Measurements from ENCODE around the gene LRRC56. TPM values are rescaled to one million over a fixed set of nuclear protein-coding genes. Genes with fewer than 3 reads are reported as not detected.

Gene LRRC56
- total and polyA plus RNA-seq, 2 experiments from 2014 or later, result 0.86 to 1.3 TPM

GRCh38 chr11:563066-563811 lies 25.9 kb downstream of the LRRC56 start:
- H3K36me3 ChIP-seq (ENCODE audit: low read depth), result peaks cover 8% of the 10 kb centered on the region
- no peak for DNase-seq
- no peak overlapping the region for H3K9ac ChIP-seq
- H3K79me2 ChIP-seq (ENCODE audit: insufficient read depth), result peaks cover 23% of the 10 kb centered on the region
- WGBS, 2 experiments (ENCODE audit: low coverage in 1 of 2, low lambda C conversion rate in 2 of 2, missing lambda C conversion rate in 2 of 2), result 85 to 89% methylated on average over 17 to 18 of the region's 18 CpGs
- H2AFZ ChIP-seq, result no peak overlapping the region
- no peaks in the 10 kb centered on the region for H3K27me3 ChIP-seq (replicated peaks; ENCODE audit: insufficient read depth)
- H4K20me1 ChIP-seq (ENCODE audit: insufficient read depth), result no peaks in the 10 kb centered on the region
- in situ Hi-C loops (cut with MboI), result no loop called here
- no peak overlapping the region for H3K4me3 ChIP-seq
- H3F3A ChIP-seq (ENCODE audit: insufficient read depth), result no peaks in the 10 kb centered on the region
- H3K9me3 ChIP-seq (ENCODE audit: low read depth), result no peaks in the 10 kb centered on the region
- TF ChIP-seq EZH2phosphoT487 (IDR thresholded peaks at IDR 0.05; ENCODE audit: insufficient read depth, low read depth) (no peak), EZH2 (IDR thresholded peaks at IDR 0.05; ENCODE audit: insufficient read depth, poor library complexity, severe bottlenecking) (no peak)
- H3K9me2 ChIP-seq (ENCODE audit: insufficient read depth), result no peaks in the 10 kb centered on the region
- H3K4me2 ChIP-seq (ENCODE audit: unreplicated experiment), result no peak overlapping the region
- no peak overlapping the region for H3K27ac ChIP-seq
- peaks cover 9% of the 10 kb centered on the region; the same call in 1 of the 2 replicates for H3K4me1 ChIP-seq (ENCODE audit: insufficient read depth)

- Histone ChIP-seq H3F3A (ENCODE audit: insufficient read depth) (no peaks in the 10 kb centered on the region), H3K36me3 (ENCODE audit: low read depth) (peaks cover 8% of the 10 kb centered on the region), H3K27ac (no peak overlapping the region), H3K9me3 (ENCODE audit: low read depth) (no peaks in the 10 kb centered on the region), H3K9me2 (ENCODE audit: insufficient read depth) (no peaks in the 10 kb centered on the region), H2AFZ (no peak overlapping the region), H3K4me3 (no peak overlapping the region), H3K4me1 (ENCODE audit: insufficient read depth) (peaks cover 9% of the 10 kb centered on the region; the same call in 1 of the 2 replicates), H3K27me3 (replicated peaks; ENCODE audit: insufficient read depth) (no peaks in the 10 kb centered on the region), H4K20me1 (ENCODE audit: insufficient read depth) (no peaks in the 10 kb centered on the region), H3K4me2 (ENCODE audit: unreplicated experiment) (no peak overlapping the region), H3K79me2 (ENCODE audit: insufficient read depth) (peaks cover 23% of the 10 kb centered on the region), H3K9ac (no peak overlapping the region)
- 83% methylated on average over 12 of the region's 12 CpGs for WGBS, 2 experiments (ENCODE audit: low coverage in 1 of 2, low lambda C conversion rate in 2 of 2, missing lambda C conversion rate in 2 of 2)
- in situ Hi-C loops (cut with MboI), result no loop called here
- no peak for DNase-seq
- no peak for TF ChIP-seq EZH2phosphoT487 (IDR thresholded peaks at IDR 0.05; ENCODE audit: insufficient read depth, low read depth)
- no peak for TF ChIP-seq EZH2 (IDR thresholded peaks at IDR 0.05; ENCODE audit: insufficient read depth, poor library complexity, severe bottlenecking)
These were observed 26.7 kb downstream of the LRRC56 start for GRCh38 chr11:563812-564578.

- in situ Hi-C loops (cut with MboI), result no loop called here
- TF ChIP-seq EZH2phosphoT487 (IDR thresholded peaks at IDR 0.05; ENCODE audit: insufficient read depth, low read depth), result no peak
- peaks cover 9% of the 10 kb centered on the region; the same call in 1 of the 2 replicates for H3K4me1 ChIP-seq (ENCODE audit: insufficient read depth)
- H3K9me3 ChIP-seq (ENCODE audit: low read depth), result no peaks in the 10 kb centered on the region
- H3K9me2 ChIP-seq (ENCODE audit: insufficient read depth), result no peaks in the 10 kb centered on the region
- no peaks in the 10 kb centered on the region for H4K20me1 ChIP-seq (ENCODE audit: insufficient read depth)
- peaks cover 23% of the 10 kb centered on the region for H3K79me2 ChIP-seq (ENCODE audit: insufficient read depth)
- peaks cover 8% of the 10 kb centered on the region for H3K36me3 ChIP-seq (ENCODE audit: low read depth)
- H2AFZ ChIP-seq, result no peak overlapping the region
- no peaks in the 10 kb centered on the region for H3K27me3 ChIP-seq (replicated peaks; ENCODE audit: insufficient read depth)
- no peaks in the 10 kb centered on the region for H3F3A ChIP-seq (ENCODE audit: insufficient read depth)
- no peak overlapping the region for H3K27ac ChIP-seq
- no peak for DNase-seq
- H3K4me3 ChIP-seq, result no peak overlapping the region
- H3K4me2 ChIP-seq (ENCODE audit: unreplicated experiment), result no peak overlapping the region
- 88% methylated on average over 12 of the region's 12 CpGs for WGBS, 2 experiments (ENCODE audit: low coverage in 1 of 2, low lambda C conversion rate in 2 of 2, missing lambda C conversion rate in 2 of 2)
- no peak overlapping the region for H3K9ac ChIP-seq
These were observed 28.7 kb downstream of the LRRC56 start for GRCh38 chr11:565921-566509.

GRCh38 chr11:567011-567628 lies 29.8 kb downstream of the LRRC56 start:
- H2AFZ ChIP-seq, result no peak overlapping the region
- H3F3A ChIP-seq (ENCODE audit: insufficient read depth), result no peaks in the 10 kb centered on the region
- WGBS, 2 experiments (ENCODE audit: low coverage in 1 of 2, low lambda C conversion rate in 2 of 2, missing lambda C conversion rate in 2 of 2), result 88 to 90% methylated on average over 18 of the region's 18 CpGs
- no peaks in the 10 kb centered on the region for H3K27me3 ChIP-seq (replicated peaks; ENCODE audit: insufficient read depth)
- peaks cover 8% of the 10 kb centered on the region for H3K36me3 ChIP-seq (ENCODE audit: low read depth)
- no peaks in the 10 kb centered on the region for H4K20me1 ChIP-seq (ENCODE audit: insufficient read depth)
- TF ChIP-seq EZH2 (IDR thresholded peaks at IDR 0.05; ENCODE audit: insufficient read depth, poor library complexity, severe bottlenecking), result no peak
- no peak overlapping the region for H3K27ac ChIP-seq
- H3K4me1 ChIP-seq (ENCODE audit: insufficient read depth), result peaks cover 9% of the 10 kb centered on the region; the same call in 1 of the 2 replicates
- H3K9me2 ChIP-seq (ENCODE audit: insufficient read depth), result no peaks in the 10 kb centered on the region
- H3K79me2 ChIP-seq (ENCODE audit: insufficient read depth), result peaks cover 23% of the 10 kb centered on the region
- H3K9ac ChIP-seq, result peak overlapping the region; percentile 69; the same call in 1 of the 2 replicates
- no peak for DNase-seq
- in situ Hi-C loops (cut with MboI), result no loop called here
- no peaks in the 10 kb centered on the region for H3K9me3 ChIP-seq (ENCODE audit: low read depth)
- peak overlapping the region; percentile 71 for H3K4me2 ChIP-seq (ENCODE audit: unreplicated experiment)
- H3K4me3 ChIP-seq, result peak overlapping the region; percentile 83
